GM18951 (cell line): Measurements from ENCODE around the gene NALF2.

Experiments
- POLR2A ChIP-seq: IDR thresholded peaks from 4 replicates; pipeline ENCODE4 v1.6.1; 2011; ENCODE audit warnings: mild to moderate bottlenecking; ENCODE audit not compliant: insufficient read length, insufficient read depth; ENCODE audit errors: extremely low read depth
- in situ Hi-C: fragments of 300-500 bp; cut with MboI; formaldehyde crosslinking; loops from one replicate; pipeline ENCODE4 v1.12.0; 2022; ENCODE audit warnings: low sequenced_read_pairs, mixed read lengths, inconsistent platforms; ENCODE audit not compliant: unreplicated experiment

The NALF2 gene

DNA sequence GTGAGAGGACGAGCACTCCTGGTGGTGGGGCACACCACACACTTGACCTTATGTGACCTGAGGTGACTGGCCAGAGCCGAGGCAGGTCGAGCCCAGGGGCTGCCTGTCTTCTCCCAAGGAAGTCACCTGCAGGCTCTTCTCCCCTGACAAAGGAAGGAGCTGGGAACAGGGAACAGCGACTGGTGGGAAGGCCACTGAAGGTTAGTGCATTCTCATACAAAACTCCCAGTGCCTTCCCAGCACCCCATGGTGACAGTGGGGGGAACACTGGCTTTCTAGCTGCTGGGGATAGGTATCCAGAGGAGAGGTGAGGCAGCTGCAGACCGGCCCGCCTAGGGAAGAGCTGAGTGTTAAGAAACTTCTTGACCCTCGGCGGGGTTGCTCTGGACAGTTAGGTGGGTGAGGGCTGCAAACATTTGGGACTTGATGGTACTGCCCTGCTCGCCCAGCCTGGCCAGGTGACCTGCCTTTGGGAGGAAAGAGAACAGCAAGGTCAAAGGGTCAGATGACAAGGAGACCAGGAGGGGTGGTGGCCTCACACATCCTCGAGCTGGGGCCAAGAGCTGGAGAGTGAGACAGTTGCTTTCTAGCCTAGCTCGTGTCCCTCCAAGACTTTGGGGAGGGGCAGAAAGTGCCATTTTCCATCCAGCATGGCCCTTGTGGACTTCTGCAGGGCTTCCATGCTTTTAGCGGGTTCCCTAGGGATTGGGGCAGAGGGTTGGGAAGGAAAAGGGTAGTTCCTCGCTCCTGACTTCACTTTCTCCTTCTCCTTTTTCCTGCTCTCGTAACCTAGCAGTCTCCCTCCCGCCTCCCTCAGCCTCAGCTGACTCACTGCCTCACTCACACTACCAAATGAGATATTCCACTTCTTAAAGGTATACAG lies 2.7 kb downstream of the NALF2 start:
- no peak for TF ChIP-seq POLR2A

DNA sequence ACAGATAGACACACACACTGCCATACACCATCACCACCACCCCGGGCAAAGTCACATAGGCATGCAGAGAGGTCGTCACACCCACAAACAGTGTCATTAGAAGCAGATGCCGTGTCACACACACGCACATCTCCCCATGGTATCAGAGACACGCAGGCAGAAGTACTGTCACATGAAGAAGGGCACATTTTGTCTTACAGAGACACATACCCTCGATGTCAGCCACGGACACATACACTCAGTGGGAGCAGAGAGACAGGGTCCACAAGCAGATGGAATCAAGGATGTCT lies 3.3 kb downstream of the NALF2 start:
- in situ Hi-C loops = no loop called here
- no peak for TF ChIP-seq POLR2A

More for the DNA sequence above, 2.7 kb downstream of the NALF2 start:
- in situ Hi-C loops = no loop called here

DNA sequence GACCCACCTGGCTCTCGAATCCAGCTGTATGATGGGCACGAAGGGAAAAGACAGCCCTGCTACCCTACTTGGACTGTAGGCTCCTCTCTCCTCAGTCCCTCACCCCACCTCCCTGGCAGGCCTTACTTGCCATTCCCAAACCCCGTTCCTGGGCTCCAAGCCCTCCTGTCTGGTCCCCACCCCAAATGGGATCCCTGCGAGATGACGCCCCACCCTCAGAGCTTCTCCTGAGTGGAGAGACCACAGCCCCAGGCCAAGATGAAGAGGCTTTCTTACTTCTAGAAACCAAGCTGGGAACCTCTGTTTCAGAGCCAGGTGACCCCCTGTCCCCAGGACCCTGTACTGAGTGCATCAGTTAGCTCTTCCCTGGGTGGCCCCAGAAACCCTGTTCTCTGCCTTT lies 4.5 kb downstream of the NALF2 start:
- in situ Hi-C loops = no loop called here
- TF ChIP-seq POLR2A = no peak

DNA sequence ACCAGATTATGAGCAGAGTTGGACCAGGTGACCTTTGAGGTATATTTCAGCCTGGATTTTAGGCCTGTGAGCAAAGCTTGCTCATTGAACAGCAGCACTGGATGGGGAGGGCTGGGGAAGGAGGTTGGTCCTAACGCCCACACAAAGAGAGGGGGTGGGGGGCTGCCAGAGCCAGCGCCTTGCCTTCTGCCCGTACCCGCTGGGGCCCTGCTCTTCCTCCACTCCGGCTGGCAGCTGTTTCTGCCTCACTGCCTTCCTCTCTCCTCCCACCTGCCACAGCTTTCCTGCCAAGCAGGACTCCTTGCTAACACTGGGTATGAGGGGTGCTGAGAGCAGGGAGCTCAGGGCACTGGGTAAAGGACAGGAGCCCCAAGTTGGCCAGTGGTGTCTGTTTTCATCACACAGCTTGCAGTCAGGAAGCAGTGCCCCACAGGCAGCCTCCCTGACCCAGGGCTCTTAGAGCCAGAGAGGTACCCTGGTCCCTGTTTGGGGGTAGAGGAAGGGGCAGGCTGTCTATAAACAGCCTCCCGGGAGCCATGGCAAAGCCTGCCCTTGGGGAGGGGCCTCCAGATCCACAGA lies 6.1 kb downstream of the NALF2 start:
- in situ Hi-C loops = no loop called here
- no peak for TF ChIP-seq POLR2A

DNA sequence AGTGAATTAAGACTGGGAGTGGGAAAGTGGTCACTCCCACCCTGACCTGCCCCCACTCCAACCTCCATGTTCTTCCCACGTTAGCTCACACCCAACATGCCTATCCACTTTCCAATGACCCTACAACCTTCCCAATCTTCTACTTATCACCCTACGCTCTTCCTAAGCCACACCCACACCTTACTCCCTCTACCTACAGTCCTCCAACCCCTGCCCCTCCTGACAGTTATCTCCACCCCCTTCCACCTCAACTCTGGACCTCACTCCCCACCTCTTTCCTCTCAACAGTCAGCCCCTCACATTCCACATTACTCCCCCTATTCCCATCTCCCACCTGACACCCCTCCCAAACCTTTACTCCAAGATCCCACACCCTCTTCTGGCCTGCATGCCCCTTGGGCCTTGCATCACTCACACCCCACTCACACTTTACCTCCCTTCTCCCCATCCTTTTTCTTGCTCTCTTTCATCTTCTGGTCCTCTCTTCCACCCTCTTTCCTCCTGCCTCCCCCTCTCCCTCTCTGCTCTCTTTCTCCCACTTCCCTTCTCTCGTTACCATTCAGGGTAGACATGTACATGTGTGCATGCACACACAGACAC lies 6.9 kb downstream of the NALF2 start:
- TF ChIP-seq POLR2A = no peak

DNA sequence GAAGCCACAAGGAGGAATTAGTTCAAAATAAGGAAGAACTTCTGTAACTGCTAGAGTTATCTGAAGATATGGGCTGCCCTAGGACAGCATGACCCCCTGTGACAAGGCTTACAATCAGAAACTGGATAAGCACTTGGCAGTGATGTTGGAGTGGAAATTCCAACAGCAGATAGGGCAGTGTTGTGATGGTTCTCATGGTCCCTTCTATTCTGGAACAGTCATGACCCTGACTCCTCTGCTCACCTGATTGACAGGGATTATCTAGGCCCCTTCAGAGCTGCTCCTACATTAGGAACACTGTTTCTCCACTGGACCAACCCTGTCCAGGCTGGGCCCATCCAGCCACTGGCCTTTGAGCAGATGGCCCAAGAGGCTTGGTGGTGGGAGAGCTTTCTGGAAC lies 17.9 kb downstream of the NALF2 start:
- in situ Hi-C loops = no loop called here
- TF ChIP-seq POLR2A = no peak

More for the DNA sequence above, 6.9 kb downstream of the NALF2 start:
- in situ Hi-C loops = no loop called here

DNA sequence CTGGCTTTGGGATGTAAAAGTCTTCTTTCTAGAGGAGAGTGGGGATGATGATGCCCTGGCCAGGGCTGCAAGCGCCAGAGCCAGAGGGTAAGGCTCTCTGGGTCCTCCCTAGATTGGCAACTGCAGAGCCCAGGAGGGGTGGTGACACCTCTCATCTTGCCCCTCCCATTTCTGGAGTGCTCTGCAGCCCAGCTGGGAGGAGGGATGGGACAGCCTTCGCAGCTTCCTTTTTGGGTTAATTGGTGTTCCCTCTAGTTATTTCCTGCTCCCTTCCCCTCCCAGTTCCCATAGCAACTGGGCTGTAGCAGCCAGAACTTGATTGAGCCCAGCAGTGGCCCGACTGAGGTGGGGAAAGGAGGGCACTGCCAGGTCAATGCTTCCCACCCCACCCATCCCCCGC lies 19.2 kb downstream of the NALF2 start:
- in situ Hi-C loops = no loop called here
- no peak for TF ChIP-seq POLR2A

DNA sequence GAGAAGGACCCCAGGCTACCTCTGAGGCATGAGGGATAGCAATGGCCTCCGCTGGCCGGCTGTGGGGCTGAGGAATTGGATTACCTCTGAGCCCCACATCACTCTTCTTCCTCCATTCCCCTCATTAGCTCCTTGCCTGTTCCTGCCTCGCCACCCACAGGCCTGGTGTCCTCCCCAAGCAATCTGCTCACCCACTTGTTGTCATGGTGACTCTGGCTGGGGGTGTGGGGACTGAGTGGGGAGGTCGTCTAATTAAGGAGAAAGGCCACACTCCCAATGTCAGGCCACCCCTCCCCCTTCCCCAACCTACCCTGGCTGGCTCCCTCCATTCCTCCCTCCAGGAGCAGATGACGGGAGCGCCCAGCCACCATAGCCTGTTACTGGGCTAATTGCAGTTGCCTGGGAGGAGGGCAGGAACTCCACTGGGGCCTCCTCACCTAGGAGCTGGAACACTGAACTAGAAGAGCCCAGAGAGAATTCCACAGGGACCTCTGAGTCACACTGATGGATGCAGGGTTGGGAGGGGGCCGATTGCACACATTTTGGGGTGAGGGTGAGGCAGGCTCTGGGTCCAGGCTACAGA lies 20.7 kb downstream of the NALF2 start:
- in situ Hi-C loops = loop anchor here (25.0 kb wide), 1 partner anchor 562 kb away; no protein-coding TSS in a partner anchor
- no peak for TF ChIP-seq POLR2A

DNA sequence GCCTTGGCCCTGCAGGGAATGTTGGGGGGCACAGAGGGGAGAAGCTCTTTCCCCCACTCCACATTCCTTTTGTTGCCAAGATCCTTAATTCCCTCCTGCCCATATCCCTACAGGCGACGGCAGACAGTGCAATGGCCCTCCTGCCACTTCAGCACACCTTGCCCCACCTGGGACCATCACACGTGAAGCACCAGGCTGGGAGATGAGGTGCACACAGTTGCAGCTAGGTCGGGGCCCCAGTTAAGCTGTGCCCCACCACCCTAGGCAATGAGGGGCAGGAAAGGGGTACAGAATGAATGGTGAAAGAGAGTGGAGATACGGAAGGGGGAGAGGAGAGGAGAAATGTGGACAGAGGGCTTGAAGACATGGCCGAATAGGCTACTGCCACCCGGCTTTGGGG lies 26.2 kb downstream of the NALF2 start:
- TF ChIP-seq POLR2A = no peak
- in situ Hi-C loops = loop anchor here (25.0 kb wide), 1 partner anchor 557 kb away; no protein-coding TSS in a partner anchor

DNA sequence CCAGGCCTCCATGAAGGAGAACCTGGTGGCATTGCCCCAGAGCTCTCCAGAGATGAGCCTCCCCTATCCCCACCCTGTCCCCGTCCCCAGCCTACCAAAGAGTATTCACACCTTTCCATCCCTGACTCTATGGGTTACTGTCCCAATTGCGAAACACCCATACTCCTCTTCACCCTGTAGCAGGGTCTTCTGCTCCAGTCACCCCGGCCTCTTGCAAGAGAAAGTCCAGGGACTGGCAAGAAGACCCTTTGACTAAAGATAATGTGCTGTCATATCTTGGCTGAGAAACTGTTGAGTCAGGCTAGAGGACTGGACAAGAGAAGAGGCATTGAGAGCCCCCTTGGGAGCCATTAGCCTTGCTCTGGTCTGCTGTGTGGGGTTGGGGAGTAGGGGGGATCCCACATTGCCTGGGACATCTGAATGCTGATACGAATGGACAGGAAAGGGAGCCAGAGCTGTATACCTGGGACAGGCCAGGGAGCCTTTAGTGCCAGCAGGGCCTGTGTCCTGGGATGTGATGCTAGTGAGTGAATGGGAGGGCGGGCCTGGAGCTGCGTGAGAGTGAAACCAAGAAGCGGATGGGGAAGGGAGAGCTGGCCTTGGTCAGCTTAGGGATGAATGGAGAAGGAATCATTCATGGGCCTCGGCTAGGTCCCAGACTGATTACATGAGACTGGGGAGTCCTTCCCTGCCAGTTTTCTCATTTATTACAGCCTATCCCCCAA lies 27.1 kb downstream of the NALF2 start:
- no peak for TF ChIP-seq POLR2A
- in situ Hi-C loops = loop anchor here (25.0 kb wide), 1 partner anchor 556 kb away; no protein-coding TSS in a partner anchor

DNA sequence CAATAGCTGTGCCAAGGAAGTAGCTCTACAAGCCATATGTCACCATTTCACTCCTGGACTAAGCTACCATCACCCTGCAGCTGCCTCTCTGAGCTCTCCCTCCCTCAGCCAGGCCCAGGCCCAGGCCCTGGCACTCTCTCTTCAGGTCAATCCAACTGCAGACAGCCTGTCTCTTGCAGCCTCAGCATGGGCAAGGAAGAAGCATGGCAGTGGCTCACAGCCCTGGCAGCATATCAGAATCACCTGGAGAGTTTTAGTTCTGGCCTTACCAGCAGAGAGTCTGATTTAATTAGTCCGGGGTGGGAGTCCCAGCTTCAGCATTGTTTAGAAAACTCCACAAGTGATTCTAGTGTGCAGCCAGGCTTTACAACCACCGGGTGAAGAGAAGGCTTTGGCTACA lies 31.5 kb downstream of the NALF2 start:
- no peak for TF ChIP-seq POLR2A
- in situ Hi-C loops = loop anchor here (25.0 kb wide), 1 partner anchor 552 kb away; no protein-coding TSS in a partner anchor

DNA sequence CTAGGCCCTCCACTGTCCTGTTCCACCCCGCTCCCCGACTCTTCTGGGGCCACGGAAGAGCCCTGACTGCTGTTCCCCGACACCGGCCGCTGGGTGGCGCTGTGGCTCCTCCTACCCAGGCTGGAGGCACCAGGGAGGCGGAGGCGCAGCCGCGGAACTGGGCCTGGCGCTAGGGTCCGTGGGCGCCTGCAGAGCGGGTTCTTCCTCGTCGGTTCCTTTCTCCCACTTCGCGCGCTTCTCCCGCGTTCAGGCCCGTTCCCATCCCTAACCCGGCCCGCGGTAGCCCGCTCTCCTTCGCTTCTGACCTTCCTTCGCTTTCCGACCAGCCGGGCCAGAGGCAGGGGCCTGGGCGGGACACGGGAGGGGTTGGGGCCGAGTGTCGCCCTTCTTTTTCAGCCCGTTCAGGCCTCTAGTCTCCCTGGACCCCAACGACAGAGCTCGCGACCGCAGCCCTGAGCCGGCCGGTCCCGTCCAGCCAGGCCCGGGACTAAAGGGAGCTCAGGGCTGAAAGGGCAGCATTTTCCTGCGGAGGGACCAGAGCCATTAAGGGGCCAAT lies 34.3 kb downstream of the NALF2 start:
- no peak for TF ChIP-seq POLR2A
- in situ Hi-C loops = loop anchor here (25.0 kb wide), 1 partner anchor 549 kb away; no protein-coding TSS in a partner anchor
